ENCODE results near the gene HS1BP3. TPM values are rescaled to one million over a fixed set of nuclear protein-coding genes. Genes with fewer than 3 reads are reported as not detected.

HS1BP3 gene
- total RNA-seq, 1 experiment from 2014 or later: 17.1 TPM

DNA sequence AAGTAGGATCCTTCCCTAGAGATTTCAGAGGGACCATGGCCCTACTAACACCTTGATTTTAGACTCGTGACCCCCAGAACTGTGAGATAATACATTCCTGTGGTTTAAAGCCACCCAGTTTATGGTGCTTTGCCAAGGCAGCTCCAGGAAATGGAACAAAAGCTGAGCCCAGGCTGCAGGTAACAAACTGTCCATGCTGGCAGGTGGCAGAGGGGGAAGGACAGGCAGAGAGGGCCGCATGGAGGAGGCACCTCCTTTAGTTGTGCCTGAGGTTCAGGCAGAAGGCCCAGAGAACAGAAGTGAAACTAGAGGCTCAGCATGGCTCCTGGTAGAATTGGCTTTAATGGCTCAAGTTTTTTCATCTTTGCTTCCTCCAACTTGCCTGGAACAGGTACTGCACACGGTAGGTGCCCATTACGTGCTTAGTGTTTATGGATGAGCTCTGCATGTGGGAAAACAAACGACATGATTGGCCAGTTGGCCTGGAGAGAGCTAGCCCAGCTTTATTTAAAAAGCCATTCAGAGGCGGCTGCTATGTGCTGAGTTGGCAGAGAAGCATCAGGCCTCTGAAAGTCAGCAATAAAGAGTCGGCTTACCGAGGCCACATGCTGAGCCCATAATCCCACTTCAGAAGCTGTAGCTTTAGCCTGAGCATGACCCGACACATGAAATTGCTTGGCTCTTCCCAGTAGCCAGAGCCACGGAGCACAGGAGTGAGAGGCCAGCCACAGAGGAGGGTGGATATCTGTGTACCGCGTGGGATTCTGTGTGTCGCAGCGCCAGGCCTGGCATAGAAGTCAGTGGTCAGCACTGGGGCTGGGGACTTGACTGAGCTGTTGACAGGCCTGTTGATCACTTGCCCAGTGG is 36.5 kb downstream of the HS1BP3 start:
- intact Hi-C loops (cut with micrococcal nuclease): no loop called here
- peaks cover 27 to 43% of the 10 kb centered on the region in 2 experiments; a peak in 3 of 4 replicates for H3K4me1 ChIP-seq (ENCODE audit: control insufficient read depth in 1 of 2, insufficient read depth in 2 of 2, low read length in 2 of 2)
- peak overlapping the region; percentile 15 for H3K4me2 ChIP-seq (ENCODE audit: low read length)
- no peaks in the 10 kb centered on the region for H3K79me2 ChIP-seq (ENCODE audit: insufficient read depth, low read length)
- no peak overlapping the region for H2AFZ ChIP-seq (ENCODE audit: low read depth, low read length, poor library complexity, severe bottlenecking)
- ChIA-PET CTCF (interaction anchor here (1.1 to 1.5 kb wide), 3 partner anchors 12 to 172 kb away, joined by 3 to 4 read pairs (median 4); no protein-coding TSS in a partner anchor), RAD21 (ENCODE audit: low non-redundant PET in 1 of 2, low total read pairs in 2 of 2, uncharacterized antibody in 2 of 2, unreplicated experiment in 2 of 2) (no interaction called here), POLR2A (interaction anchor here (1.2 to 4.7 kb wide), 3 partner anchors 164 to 167 kb away, joined by 4 to 34 read pairs (median 4); partner anchors contain the start of gene RHOB)
- DNase-seq (ENCODE audit: low read depth, low spot score) (no peak), ATAC-seq (peak; percentile 2; the same call in 1 of the 2 replicates)
- no peaks in the 10 kb centered on the region for H3K27me3 ChIP-seq (ENCODE audit: insufficient read depth, low read length)
- H3K27ac ChIP-seq (ENCODE audit: low read depth, low read length): no peak overlapping the region
- no peaks in the 10 kb centered on the region for H3K9me3 ChIP-seq (ENCODE audit: control insufficient read depth in 1 of 2, insufficient read depth in 1 of 2, low read depth in 1 of 2, low read length in 2 of 2)
- no peaks in the 10 kb centered on the region for H4K20me1 ChIP-seq (ENCODE audit: insufficient read depth)
- no peak overlapping the region for H3K4me3 ChIP-seq (replicated peaks in 1 of 2; ENCODE audit: low read depth in 1 of 2, low read length in 2 of 2)
- no peaks in the 10 kb centered on the region for H3K36me3 ChIP-seq (ENCODE audit: control insufficient read depth in 1 of 2, insufficient read depth in 2 of 2, low read length in 2 of 2)
- H3K9me2 ChIP-seq (ENCODE audit: insufficient read depth): no peaks in the 10 kb centered on the region
- no TSS peak for BruUV-seq (replicated peaks)
- TF ChIP-seq, protein P1, sequence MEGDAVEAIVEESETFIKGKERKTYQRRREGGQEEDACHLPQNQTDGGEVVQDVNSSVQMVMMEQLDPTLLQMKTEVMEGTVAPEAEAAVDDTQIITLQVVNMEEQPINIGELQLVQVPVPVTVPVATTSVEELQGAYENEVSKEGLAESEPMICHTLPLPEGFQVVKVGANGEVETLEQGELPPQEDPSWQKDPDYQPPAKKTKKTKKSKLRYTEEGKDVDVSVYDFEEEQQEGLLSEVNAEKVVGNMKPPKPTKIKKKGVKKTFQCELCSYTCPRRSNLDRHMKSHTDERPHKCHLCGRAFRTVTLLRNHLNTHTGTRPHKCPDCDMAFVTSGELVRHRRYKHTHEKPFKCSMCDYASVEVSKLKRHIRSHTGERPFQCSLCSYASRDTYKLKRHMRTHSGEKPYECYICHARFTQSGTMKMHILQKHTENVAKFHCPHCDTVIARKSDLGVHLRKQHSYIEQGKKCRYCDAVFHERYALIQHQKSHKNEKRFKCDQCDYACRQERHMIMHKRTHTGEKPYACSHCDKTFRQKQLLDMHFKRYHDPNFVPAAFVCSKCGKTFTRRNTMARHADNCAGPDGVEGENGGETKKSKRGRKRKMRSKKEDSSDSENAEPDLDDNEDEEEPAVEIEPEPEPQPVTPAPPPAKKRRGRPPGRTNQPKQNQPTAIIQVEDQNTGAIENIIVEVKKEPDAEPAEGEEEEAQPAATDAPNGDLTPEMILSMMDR (IDR thresholded peaks at IDR 0.05 in 2 of 3, conservative IDR thresholded peaks at IDR 0.05 in 1 of 3; ENCODE audit: borderline replicate concordance in 1 of 3, insufficient read depth in 1 of 3, low read depth in 2 of 3, low read length in 2 of 3): no peak
- no peak for TF ChIP-seq EGR1 (IDR thresholded peaks at IDR 0.05; ENCODE audit: low read depth)
- TF ChIP-seq POLR2AphosphoS5 (IDR thresholded peaks at IDR 0.05; ENCODE audit: low read depth, low read length): no peak
- TF ChIP-seq SRF (IDR thresholded peaks at IDR 0.05; ENCODE audit: low read depth): no peak
- TF ChIP-seq, protein P2, sequence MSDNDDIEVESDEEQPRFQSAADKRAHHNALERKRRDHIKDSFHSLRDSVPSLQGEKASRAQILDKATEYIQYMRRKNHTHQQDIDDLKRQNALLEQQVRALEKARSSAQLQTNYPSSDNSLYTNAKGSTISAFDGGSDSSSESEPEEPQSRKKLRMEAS (IDR thresholded peaks at IDR 0.05): peak; percentile 23; the same call in 1 of the 2 replicates
- no peak overlapping the region for H3K9ac ChIP-seq (ENCODE audit: low read length)

Measured in HCT116 (cell line).